ENCODE measurements around the gene CCR5.

CCR5 gene

DNA sequence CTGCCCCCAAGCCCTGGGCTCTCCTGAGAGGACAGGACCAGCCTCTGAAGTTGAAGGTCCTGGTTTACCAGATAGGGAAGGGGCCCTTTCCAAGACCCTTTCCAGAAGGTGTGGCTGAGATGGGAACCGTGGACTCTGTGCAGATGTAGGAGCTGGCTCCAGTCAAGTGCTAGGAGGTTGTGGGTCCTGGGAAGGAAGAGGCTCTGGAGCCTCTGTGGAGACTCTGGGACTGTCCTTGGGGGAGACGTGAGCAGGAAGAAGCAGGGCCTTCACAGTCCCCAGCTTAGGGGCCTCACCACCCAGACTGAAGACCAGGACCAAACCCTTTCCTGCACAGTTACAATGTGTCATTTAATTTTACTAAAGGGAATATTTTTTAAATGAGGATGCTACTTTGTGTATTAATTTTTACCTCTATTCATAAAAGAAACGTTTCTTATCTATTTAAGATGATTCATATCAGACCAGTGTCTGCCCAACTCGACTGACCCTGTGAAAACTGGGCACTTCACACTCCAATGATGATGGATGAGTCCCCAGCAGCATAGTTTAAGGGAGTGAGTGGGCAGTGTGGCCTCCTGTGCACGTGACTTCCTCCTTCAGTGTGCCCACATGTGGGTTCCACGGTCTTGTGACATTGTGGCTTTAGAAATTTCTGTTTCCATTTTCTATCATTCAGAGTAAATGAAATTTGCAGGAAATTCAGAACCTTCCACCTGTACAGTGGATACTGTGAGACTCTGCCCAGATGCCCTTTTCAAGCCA, 25.2 kb downstream of the CCR5 start:
- TF ChIP-seq, protein P1, sequence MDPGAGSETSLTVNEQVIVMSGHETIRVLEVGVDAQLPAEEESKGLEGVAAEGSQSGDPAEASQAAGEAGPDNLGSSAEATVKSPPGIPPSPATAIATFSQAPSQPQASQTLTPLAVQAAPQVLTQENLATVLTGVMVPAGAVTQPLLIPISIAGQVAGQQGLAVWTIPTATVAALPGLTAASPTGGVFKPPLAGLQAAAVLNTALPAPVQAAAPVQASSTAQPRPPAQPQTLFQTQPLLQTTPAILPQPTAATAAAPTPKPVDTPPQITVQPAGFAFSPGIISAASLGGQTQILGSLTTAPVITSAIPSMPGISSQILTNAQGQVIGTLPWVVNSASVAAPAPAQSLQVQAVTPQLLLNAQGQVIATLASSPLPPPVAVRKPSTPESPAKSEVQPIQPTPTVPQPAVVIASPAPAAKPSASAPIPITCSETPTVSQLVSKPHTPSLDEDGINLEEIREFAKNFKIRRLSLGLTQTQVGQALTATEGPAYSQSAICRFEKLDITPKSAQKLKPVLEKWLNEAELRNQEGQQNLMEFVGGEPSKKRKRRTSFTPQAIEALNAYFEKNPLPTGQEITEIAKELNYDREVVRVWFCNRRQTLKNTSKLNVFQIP (CRISPR knock-in tag; IDR thresholded peaks at IDR 0.05; ENCODE audit: borderline replicate concordance, low read depth), result no peak
- TF ChIP-seq SNAI2 (CRISPR knock-in tag; IDR thresholded peaks at IDR 0.05), result no peak
- TF ChIP-seq BACH2 (CRISPR knock-in tag; IDR thresholded peaks at IDR 0.05; ENCODE audit: borderline replicate concordance), result no peak
- no peak for TF ChIP-seq TCF4 (CRISPR knock-in tag; IDR thresholded peaks at IDR 0.05; ENCODE audit: borderline replicate concordance)
- no peak for TF ChIP-seq GLIS3 (CRISPR knock-in tag; IDR thresholded peaks at IDR 0.05)
- ATAC-seq, result no peak

DNA sequence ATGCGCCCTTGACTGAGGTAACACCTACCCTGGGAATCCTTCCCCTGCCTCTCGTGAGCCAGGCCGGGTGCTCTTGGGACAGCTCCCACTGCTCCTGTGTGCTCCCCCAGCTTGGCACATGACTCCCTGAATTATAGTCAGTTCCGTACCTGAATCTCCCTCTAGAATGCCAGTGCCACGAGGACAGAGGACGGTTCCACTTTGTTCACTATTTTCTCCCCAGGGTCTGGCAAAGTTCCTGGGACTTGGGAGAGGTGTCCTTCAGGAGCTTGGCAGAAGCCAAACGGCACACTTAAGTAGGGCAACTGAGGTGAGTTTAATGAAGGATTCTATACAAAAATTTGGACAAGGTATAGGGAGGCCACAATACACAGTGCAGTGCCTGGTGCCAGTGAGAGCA, 26.4 kb downstream of the CCR5 start:
- TF ChIP-seq PPARA (CRISPR knock-in tag; IDR thresholded peaks at IDR 0.05; ENCODE audit: borderline replicate concordance), result no peak
- TF ChIP-seq ZFP3 (CRISPR knock-in tag; IDR thresholded peaks at IDR 0.05), result no peak
- TF ChIP-seq, protein P2, sequence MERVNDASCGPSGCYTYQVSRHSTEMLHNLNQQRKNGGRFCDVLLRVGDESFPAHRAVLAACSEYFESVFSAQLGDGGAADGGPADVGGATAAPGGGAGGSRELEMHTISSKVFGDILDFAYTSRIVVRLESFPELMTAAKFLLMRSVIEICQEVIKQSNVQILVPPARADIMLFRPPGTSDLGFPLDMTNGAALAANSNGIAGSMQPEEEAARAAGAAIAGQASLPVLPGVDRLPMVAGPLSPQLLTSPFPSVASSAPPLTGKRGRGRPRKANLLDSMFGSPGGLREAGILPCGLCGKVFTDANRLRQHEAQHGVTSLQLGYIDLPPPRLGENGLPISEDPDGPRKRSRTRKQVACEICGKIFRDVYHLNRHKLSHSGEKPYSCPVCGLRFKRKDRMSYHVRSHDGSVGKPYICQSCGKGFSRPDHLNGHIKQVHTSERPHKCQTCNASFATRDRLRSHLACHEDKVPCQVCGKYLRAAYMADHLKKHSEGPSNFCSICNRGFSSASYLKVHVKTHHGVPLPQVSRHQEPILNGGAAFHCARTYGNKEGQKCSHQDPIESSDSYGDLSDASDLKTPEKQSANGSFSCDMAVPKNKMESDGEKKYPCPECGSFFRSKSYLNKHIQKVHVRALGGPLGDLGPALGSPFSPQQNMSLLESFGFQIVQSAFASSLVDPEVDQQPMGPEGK (CRISPR knock-in tag; IDR thresholded peaks at IDR 0.05; ENCODE audit: borderline replicate concordance), result no peak
- no peak for TF ChIP-seq OSR1 (CRISPR knock-in tag; IDR thresholded peaks at IDR 0.05)
- no peak for TF ChIP-seq ZFP30 (CRISPR knock-in tag; IDR thresholded peaks at IDR 0.05)
- TF ChIP-seq ISL1 (CRISPR knock-in tag; IDR thresholded peaks at IDR 0.05), result no peak
- no peak for TF ChIP-seq SNAI2 (CRISPR knock-in tag; IDR thresholded peaks at IDR 0.05)
- no peak for TF ChIP-seq ZC3H10 (CRISPR knock-in tag; IDR thresholded peaks at IDR 0.05)
- TF ChIP-seq CSDC2 (CRISPR knock-in tag; IDR thresholded peaks at IDR 0.05), result no peak
- no peak for ATAC-seq

DNA sequence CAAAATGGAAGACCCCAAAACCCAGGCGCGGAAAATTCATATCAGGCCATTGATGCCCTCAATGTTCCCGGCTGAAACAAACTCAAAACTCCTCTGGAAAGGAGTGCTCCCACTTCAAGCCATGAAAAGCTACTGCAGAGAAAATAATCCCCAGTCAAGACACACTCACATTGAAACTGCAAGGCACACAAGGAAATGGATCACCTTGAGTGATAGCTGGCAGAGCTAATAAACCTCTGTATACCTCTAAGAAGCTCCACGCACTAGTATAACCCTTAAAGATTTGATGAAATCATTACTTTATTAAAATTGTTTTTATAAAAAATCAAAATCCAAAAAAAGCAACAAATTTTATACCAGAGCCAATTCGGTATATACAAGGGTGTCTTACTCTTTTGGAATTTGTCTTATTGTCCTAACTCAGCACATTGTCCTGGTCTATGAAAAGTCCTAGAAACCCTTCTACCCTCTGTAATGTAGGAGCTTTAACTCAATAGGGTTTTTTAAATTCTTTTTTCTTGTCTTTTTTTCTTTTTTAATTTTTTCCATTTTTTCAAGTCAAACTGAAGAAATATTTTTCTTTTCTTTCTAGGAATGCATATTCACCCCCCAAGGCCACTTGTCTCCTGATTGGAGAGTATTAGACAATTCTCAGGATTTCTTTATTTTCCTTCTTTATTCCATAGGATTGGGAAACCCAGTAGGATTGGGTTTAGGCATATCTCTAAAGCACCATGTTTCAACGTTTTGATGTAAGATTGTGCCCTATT, 27.6 kb downstream of the CCR5 start:
- ATAC-seq, result no peak
- TF ChIP-seq TCF4 (CRISPR knock-in tag; IDR thresholded peaks at IDR 0.05; ENCODE audit: borderline replicate concordance), result no peak
- TF ChIP-seq ZNF565 (CRISPR knock-in tag; conservative IDR thresholded peaks at IDR 0.05; ENCODE audit: low read depth), result no peak
- TF ChIP-seq, protein P3, sequence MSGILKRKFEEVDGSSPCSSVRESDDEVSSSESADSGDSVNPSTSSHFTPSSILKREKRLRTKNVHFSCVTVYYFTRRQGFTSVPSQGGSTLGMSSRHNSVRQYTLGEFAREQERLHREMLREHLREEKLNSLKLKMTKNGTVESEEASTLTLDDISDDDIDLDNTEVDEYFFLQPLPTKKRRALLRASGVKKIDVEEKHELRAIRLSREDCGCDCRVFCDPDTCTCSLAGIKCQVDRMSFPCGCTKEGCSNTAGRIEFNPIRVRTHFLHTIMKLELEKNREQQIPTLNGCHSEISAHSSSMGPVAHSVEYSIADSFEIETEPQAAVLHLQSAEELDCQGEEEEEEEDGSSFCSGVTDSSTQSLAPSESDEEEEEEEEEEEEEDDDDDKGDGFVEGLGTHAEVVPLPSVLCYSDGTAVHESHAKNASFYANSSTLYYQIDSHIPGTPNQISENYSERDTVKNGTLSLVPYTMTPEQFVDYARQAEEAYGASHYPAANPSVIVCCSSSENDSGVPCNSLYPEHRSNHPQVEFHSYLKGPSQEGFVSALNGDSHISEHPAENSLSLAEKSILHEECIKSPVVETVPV (CRISPR knock-in tag; IDR thresholded peaks at IDR 0.05), result no peak
- TF ChIP-seq, protein P1 (CRISPR knock-in tag; IDR thresholded peaks at IDR 0.05; ENCODE audit: borderline replicate concordance, low read depth), result no peak
- TF ChIP-seq, protein P4, sequence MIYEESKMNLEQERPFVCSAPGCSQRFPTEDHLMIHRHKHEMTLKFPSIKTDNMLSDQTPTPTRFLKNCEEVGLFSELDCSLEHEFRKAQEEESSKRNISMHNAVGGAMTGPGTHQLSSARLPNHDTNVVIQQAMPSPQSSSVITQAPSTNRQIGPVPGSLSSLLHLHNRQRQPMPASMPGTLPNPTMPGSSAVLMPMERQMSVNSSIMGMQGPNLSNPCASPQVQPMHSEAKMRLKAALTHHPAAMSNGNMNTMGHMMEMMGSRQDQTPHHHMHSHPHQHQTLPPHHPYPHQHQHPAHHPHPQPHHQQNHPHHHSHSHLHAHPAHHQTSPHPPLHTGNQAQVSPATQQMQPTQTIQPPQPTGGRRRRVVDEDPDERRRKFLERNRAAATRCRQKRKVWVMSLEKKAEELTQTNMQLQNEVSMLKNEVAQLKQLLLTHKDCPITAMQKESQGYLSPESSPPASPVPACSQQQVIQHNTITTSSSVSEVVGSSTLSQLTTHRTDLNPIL (CRISPR knock-in tag; IDR thresholded peaks at IDR 0.05; ENCODE audit: low read depth), result no peak
- TF ChIP-seq ZNF70 (CRISPR knock-in tag; IDR thresholded peaks at IDR 0.05), result no peak
- TF ChIP-seq CSDC2 (CRISPR knock-in tag; IDR thresholded peaks at IDR 0.05), result no peak
- no peak for TF ChIP-seq GLIS3 (CRISPR knock-in tag; IDR thresholded peaks at IDR 0.05)
- TF ChIP-seq RARB (CRISPR knock-in tag; IDR thresholded peaks at IDR 0.05), result no peak
- TF ChIP-seq SNAI2 (CRISPR knock-in tag; IDR thresholded peaks at IDR 0.05), result no peak
- TF ChIP-seq, protein P2 (CRISPR knock-in tag; IDR thresholded peaks at IDR 0.05; ENCODE audit: borderline replicate concordance), result no peak
- TF ChIP-seq BACH2 (CRISPR knock-in tag; IDR thresholded peaks at IDR 0.05; ENCODE audit: borderline replicate concordance), result no peak
- no peak for TF ChIP-seq OSR1 (CRISPR knock-in tag; IDR thresholded peaks at IDR 0.05)
- TF ChIP-seq, protein P5, sequence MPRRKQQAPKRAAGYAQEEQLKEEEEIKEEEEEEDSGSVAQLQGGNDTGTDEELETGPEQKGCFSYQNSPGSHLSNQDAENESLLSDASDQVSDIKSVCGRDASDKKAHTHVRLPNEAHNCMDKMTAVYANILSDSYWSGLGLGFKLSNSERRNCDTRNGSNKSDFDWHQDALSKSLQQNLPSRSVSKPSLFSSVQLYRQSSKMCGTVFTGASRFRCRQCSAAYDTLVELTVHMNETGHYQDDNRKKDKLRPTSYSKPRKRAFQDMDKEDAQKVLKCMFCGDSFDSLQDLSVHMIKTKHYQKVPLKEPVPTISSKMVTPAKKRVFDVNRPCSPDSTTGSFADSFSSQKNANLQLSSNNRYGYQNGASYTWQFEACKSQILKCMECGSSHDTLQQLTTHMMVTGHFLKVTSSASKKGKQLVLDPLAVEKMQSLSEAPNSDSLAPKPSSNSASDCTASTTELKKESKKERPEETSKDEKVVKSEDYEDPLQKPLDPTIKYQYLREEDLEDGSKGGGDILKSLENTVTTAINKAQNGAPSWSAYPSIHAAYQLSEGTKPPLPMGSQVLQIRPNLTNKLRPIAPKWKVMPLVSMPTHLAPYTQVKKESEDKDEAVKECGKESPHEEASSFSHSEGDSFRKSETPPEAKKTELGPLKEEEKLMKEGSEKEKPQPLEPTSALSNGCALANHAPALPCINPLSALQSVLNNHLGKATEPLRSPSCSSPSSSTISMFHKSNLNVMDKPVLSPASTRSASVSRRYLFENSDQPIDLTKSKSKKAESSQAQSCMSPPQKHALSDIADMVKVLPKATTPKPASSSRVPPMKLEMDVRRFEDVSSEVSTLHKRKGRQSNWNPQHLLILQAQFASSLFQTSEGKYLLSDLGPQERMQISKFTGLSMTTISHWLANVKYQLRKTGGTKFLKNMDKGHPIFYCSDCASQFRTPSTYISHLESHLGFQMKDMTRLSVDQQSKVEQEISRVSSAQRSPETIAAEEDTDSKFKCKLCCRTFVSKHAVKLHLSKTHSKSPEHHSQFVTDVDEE (CRISPR knock-in tag; IDR thresholded peaks at IDR 0.05), result no peak
- TF ChIP-seq ZNF8 (CRISPR knock-in tag; IDR thresholded peaks at IDR 0.05), result no peak
- no peak for TF ChIP-seq PPARA (CRISPR knock-in tag; IDR thresholded peaks at IDR 0.05; ENCODE audit: borderline replicate concordance)
- TF ChIP-seq ISL1 (CRISPR knock-in tag; IDR thresholded peaks at IDR 0.05), result no peak

Data from SK-N-SH treated with all-trans-retinoic acid at 6 μM for 48 hours (cell line).